ENCODE data around the gene ABCF2. TPM values are rescaled to one million over a fixed set of nuclear protein-coding genes. Genes with fewer than 3 reads are reported as not detected.

Gene ABCF2
- total and polyA plus RNA-seq, 5 donors from 2014 or later, result 16.3 to 31.4 (median 29.4) TPM

DNA sequence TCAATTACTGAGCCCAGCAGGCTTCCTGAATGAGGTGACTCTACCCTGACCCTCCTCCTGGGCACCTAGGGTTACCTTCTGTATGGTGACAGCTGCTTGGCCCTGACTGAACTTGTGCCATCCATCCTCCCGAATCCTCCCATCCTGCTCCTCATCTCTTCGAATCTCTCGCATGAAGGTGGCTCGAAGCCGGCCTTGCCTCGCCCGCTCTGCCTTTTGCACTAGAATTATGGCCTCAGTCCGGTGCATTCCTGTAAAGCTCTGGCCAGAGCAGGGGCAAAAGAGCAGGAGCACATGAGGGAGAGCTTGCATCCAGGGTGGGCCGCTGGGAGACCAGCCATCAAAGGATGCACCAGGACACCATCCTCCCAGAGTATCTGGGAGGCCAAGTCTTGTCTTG, 24.2 kb downstream of the ABCF2 start:
- DNase-seq, result no peak
- no peaks in the 10 kb centered on the region for H3K9me3 Mint-ChIP-seq
- peaks cover 11% of the 10 kb centered on the region for H3K27me3 Mint-ChIP-seq
- no peaks in the 10 kb centered on the region for H3K36me3 ChIP-seq (ENCODE audit: control insufficient read depth, insufficient read depth, low read length)
- H3K27ac ChIP-seq (ENCODE audit: insufficient read depth, low read length, poor library complexity, severe bottlenecking), result no peak overlapping the region
- H3K4me3 Mint-ChIP-seq, result no peak overlapping the region
- H3K9me3 ChIP-seq (ENCODE audit: control insufficient read depth in 2 of 2, low read length in 2 of 2), result no peaks in the 10 kb centered on the region
- H3K4me1 Mint-ChIP-seq, result peaks cover 10 to 20% (median 14%) of the 10 kb centered on the region in 4 donors
- no peaks in the 10 kb centered on the region for H3K27me3 ChIP-seq (ENCODE audit: control insufficient read depth, insufficient read depth, low read length)
- no peak overlapping the region for H3K27ac Mint-ChIP-seq
- no peak for ATAC-seq (ENCODE audit: low read depth in 2 of 2)
- H3K4me3 ChIP-seq (ENCODE audit: low read depth, low read length), result no peak overlapping the region
- H3K36me3 Mint-ChIP-seq, result no peaks in the 10 kb centered on the region
- H3K4me1 ChIP-seq (ENCODE audit: control insufficient read depth, insufficient read depth, low read length, poor library complexity, severe bottlenecking), result peaks cover 15% of the 10 kb centered on the region

DNA sequence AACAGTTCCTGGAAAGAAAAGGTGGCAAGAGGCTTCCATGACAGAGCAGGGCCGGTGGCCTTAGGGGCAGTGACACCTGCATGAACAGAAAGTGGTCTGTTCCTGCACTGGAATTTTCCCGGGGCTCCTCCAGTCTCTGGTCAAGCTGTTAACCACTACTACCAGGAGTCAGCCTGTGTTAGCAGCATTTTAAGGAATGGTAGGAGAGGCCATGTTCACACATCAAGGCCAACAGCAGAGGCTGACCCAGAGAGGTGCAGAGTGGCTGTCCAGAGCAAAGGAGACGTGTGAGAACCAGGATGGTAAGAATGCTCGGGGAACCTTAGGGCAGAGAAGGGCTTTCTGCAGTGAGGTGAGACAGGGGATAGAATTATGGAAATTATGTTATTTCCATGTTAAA, 25.3 kb downstream of the ABCF2 start:
- H3K4me3 Mint-ChIP-seq, result no peak overlapping the region
- peaks cover 9% of the 10 kb centered on the region for H3K27me3 Mint-ChIP-seq

DNA sequence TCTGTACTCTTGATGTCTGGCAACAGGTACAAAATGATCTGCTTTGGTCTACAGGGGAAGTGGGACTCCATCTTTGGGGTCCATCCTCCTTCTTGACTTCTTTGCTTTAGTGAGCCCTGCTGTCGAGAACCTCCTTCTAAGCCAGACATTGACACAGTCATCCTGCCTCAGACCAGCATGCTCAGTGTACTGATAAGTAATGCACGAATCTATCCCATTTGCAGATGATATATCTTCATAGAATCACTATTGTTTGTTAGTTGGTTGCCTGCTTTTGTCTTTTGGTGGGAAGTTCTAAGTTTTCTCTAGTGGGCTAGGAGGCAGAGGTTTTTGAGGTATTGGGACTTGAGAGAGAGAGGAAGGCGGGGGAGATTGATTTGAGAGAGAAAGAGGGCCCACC, 25.7 kb downstream of the ABCF2 start:
- peak overlapping the region in 1 of 3 donors; percentile 1 for H3K27ac Mint-ChIP-seq
- peaks cover under 1% of the 10 kb centered on the region for H3K4me1 ChIP-seq (ENCODE audit: control insufficient read depth, insufficient read depth, low read length, poor library complexity, severe bottlenecking)

More for the DNA sequence above, 25.3 kb downstream of the ABCF2 start:
- Mint-ChIP-seq H3K36me3 (no peaks in the 10 kb centered on the region), H3K27ac (no peak overlapping the region), H3K4me1 (peaks cover 2 to 10% (median 5%) of the 10 kb centered on the region in 4 donors), H3K9me3 (no peaks in the 10 kb centered on the region)
- no peak for DNase-seq
- no peaks in the 10 kb centered on the region for H3K36me3 ChIP-seq (ENCODE audit: control insufficient read depth, insufficient read depth, low read length)
- H3K4me1 ChIP-seq (ENCODE audit: control insufficient read depth, insufficient read depth, low read length, poor library complexity, severe bottlenecking), result peaks cover 4% of the 10 kb centered on the region
- ATAC-seq (ENCODE audit: low read depth in 2 of 2), result no peak
- no peaks in the 10 kb centered on the region for H3K27me3 ChIP-seq (ENCODE audit: control insufficient read depth, insufficient read depth, low read length)
- no peak overlapping the region for H3K27ac ChIP-seq (ENCODE audit: insufficient read depth, low read length, poor library complexity, severe bottlenecking)
- H3K4me3 ChIP-seq (ENCODE audit: low read depth, low read length), result no peak overlapping the region
- no peaks in the 10 kb centered on the region for H3K9me3 ChIP-seq (ENCODE audit: control insufficient read depth in 2 of 2, low read length in 2 of 2)

DNA sequence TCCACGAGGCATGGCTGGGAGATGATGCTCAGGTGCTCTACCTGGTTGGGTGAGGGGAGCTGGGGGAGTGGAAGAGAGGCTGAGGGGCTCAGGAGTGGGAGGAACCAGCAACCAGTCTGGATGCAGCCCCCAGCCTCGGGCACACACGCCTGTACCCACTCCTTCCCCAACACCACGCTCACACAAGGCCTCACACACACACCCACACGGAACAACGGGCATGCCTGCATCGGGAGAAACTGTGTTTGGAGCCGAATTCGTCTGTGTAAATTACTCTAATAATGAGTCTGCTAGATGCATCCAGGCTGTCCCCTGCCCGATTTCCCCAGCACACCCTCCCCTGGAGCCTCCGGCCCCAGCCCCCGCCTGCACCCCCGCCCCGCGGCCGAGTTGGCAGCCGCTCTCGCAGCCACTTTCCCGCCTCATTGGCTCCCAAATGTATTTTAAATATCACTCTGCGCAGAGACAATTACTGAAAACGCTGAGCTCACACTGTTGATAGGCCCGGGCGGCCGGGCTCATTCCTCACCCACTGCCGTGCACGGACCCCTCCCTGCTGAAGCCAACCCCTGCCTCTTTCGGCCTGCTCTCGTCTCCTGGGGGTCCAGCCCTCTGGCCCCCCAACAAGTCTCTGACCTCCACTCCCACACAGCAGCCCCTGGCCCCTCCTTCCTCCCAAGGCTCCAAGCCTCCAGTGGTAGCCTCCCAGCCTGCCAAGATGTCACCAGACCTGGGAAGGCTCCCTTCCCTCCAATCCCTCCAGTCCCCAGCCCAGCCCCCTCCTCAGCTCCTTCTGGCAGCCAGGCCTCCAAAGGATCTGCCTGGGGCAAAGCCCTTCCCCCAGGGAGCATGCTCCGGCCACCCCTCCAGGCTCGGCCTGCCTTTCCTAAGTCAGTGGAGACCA, 27.8 kb downstream of the ABCF2 start:
- ATAC-seq (ENCODE audit: low read depth in 2 of 2) (no peak), DNase-seq (no peak)
- H3K27ac ChIP-seq (ENCODE audit: insufficient read depth, low read length, poor library complexity, severe bottlenecking), result no peak overlapping the region
- no peaks in the 10 kb centered on the region for H3K36me3 ChIP-seq (ENCODE audit: control insufficient read depth, insufficient read depth, low read length)
- no peaks in the 10 kb centered on the region for H3K9me3 ChIP-seq (ENCODE audit: control insufficient read depth in 2 of 2, low read length in 2 of 2)
- Mint-ChIP-seq H3K27ac (no peak overlapping the region), H3K4me1 (no peaks in the 10 kb centered on the region), H3K36me3 (no peaks in the 10 kb centered on the region), H3K4me3 (no peak overlapping the region), H3K27me3 (peaks cover 17% of the 10 kb centered on the region), H3K9me3 (peaks cover 0 to 2% (median 0%) of the 10 kb centered on the region in 7 donors)
- H3K4me1 ChIP-seq (ENCODE audit: control insufficient read depth, insufficient read depth, low read length, poor library complexity, severe bottlenecking), result no peaks in the 10 kb centered on the region
- no peaks in the 10 kb centered on the region for H3K27me3 ChIP-seq (ENCODE audit: control insufficient read depth, insufficient read depth, low read length)
- no peak overlapping the region for H3K4me3 ChIP-seq (ENCODE audit: low read depth, low read length)

More for the DNA sequence above, 25.7 kb downstream of the ABCF2 start:
- Mint-ChIP-seq H3K36me3 (no peaks in the 10 kb centered on the region), H3K4me1 (peaks cover 0 to 6% (median 2%) of the 10 kb centered on the region in 4 donors), H3K9me3 (no peaks in the 10 kb centered on the region), H3K27me3 (peaks cover 5% of the 10 kb centered on the region), H3K4me3 (no peak overlapping the region)
- no peak overlapping the region for H3K4me3 ChIP-seq (ENCODE audit: low read depth, low read length)
- ATAC-seq (ENCODE audit: low read depth in 2 of 2) (no peak), DNase-seq (no peak)
- H3K27ac ChIP-seq (ENCODE audit: insufficient read depth, low read length, poor library complexity, severe bottlenecking), result no peak overlapping the region
- no peaks in the 10 kb centered on the region for H3K9me3 ChIP-seq (ENCODE audit: control insufficient read depth in 2 of 2, low read length in 2 of 2)
- no peaks in the 10 kb centered on the region for H3K27me3 ChIP-seq (ENCODE audit: control insufficient read depth, insufficient read depth, low read length)
- H3K36me3 ChIP-seq (ENCODE audit: control insufficient read depth, insufficient read depth, low read length), result no peaks in the 10 kb centered on the region

DNA sequence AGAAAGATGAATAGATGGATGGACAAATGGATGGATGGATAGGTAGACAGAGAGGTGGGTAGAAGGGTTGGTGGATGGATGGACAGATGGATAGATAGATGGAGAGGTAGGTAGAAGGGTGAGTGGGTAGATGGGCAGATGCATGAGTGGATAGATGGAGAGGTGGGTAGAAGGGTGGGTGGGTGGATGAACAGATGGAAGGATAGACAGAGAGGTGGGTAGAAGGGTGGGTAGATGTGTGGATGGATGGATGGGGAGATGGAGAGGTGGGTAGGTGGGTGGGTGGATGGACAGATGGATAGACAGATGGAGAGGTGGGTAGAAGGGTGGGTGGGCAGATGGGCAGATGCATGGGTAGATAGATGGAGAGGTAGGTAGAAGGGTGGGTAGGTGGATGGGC, 29.1 kb downstream of the ABCF2 start:
- Histone ChIP-seq H3K27ac (ENCODE audit: insufficient read depth, low read length, poor library complexity, severe bottlenecking) (no peak overlapping the region), H3K36me3 (ENCODE audit: control insufficient read depth, insufficient read depth, low read length) (no peaks in the 10 kb centered on the region), H3K4me3 (ENCODE audit: low read depth, low read length) (no peak overlapping the region), H3K27me3 (ENCODE audit: control insufficient read depth, insufficient read depth, low read length) (no peaks in the 10 kb centered on the region), H3K4me1 (ENCODE audit: control insufficient read depth, insufficient read depth, low read length, poor library complexity, severe bottlenecking) (no peaks in the 10 kb centered on the region), H3K9me3 (ENCODE audit: control insufficient read depth in 2 of 2, low read length in 2 of 2) (no peaks in the 10 kb centered on the region)
- H3K4me3 Mint-ChIP-seq, result no peak overlapping the region
- ATAC-seq (ENCODE audit: low read depth in 2 of 2), result no peak
- no peaks in the 10 kb centered on the region for H3K4me1 Mint-ChIP-seq
- H3K27ac Mint-ChIP-seq, result no peak overlapping the region
- H3K27me3 Mint-ChIP-seq, result peaks cover 17% of the 10 kb centered on the region
- no peak for DNase-seq
- peaks cover 0 to 2% (median 0%) of the 10 kb centered on the region in 7 donors for H3K9me3 Mint-ChIP-seq
- H3K36me3 Mint-ChIP-seq, result no peaks in the 10 kb centered on the region

DNA sequence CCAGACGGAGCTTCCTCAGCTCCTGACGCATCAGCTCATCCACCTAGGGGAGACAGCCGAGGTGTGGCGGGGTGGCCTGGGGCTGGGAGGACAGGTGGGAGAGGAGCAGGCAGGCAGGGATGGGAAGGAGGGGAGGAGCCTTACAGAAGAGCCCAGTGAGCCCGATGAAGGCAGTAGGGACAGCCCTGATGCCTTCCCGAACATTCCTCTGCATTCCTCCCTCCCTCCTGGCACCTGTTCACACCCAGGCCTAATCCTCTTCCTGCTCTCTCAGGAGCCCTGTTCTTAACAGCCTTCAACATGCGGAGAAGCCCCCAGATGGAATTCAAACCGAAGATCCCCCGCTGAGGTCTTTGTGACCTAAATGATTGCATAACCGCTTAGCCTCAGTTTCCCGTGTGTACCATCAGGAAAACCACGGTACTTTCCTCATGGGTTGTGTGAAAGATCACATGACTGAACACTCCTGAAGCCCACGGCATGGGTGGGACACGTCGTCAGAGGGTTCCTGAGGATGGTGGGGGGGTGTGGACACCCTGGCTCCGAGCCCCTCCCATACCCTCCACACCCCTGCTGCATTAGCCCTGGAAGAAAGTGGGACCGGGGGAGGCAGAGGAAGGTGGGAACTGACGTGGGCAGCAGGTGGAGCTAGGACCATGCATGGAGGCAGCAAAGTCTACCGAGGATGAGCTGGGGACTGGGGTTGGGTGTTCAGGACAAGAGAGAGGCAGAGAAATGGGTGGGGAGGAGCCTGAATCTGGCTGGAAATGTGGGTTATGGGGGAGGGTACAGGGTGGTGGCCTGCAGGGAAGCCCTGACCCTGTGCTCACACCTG, 31.2 kb downstream of the ABCF2 start:
- H3K36me3 ChIP-seq (ENCODE audit: control insufficient read depth, insufficient read depth, low read length), result no peaks in the 10 kb centered on the region
- no peak overlapping the region for H3K4me3 Mint-ChIP-seq
- H3K27me3 Mint-ChIP-seq, result peaks cover 12% of the 10 kb centered on the region
- H3K4me1 ChIP-seq (ENCODE audit: control insufficient read depth, insufficient read depth, low read length, poor library complexity, severe bottlenecking), result no peaks in the 10 kb centered on the region
- H3K9me3 ChIP-seq (ENCODE audit: control insufficient read depth in 2 of 2, low read length in 2 of 2), result no peaks in the 10 kb centered on the region
- DNase-seq, result no peak
- ATAC-seq (ENCODE audit: low read depth in 2 of 2), result no peak
- peaks cover 0 to 2% (median 0%) of the 10 kb centered on the region in 7 donors for H3K9me3 Mint-ChIP-seq
- no peaks in the 10 kb centered on the region for H3K27me3 ChIP-seq (ENCODE audit: control insufficient read depth, insufficient read depth, low read length)
- H3K27ac Mint-ChIP-seq, result no peak overlapping the region
- H3K4me1 Mint-ChIP-seq, result no peaks in the 10 kb centered on the region
- H3K36me3 Mint-ChIP-seq, result no peaks in the 10 kb centered on the region
- H3K27ac ChIP-seq (ENCODE audit: insufficient read depth, low read length, poor library complexity, severe bottlenecking), result no peak overlapping the region
- H3K4me3 ChIP-seq (ENCODE audit: low read depth, low read length), result no peak overlapping the region

DNA sequence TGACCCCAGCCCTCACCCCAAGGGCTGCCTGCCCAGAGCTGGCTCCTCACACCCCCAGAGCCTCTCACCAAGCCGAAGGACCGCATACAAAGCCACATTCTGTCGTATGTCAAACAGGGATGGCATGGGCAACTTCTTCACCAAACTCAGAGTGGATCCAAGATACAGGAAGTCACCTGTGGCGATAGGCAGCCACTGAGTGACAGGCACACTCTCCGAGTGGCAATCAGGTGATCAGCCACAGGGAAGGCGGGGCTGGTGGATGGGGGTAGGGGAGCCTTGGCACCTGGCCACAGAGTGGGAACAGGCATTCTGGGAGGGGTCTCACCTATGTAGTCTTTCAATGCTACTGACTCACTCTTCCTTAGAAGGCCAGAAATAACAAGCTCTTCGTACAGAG, 32.8 kb downstream of the ABCF2 start:
- no peak overlapping the region for H3K4me3 ChIP-seq (ENCODE audit: low read depth, low read length)
- H3K4me1 ChIP-seq (ENCODE audit: control insufficient read depth, insufficient read depth, low read length, poor library complexity, severe bottlenecking), result no peaks in the 10 kb centered on the region
- Mint-ChIP-seq H3K4me1 (no peaks in the 10 kb centered on the region), H3K36me3 (no peaks in the 10 kb centered on the region), H3K27me3 (peaks cover 20% of the 10 kb centered on the region), H3K27ac (peak overlapping the region in 1 of 3 donors; percentile 23), H3K9me3 (peaks cover 0 to 2% (median 0%) of the 10 kb centered on the region in 7 donors), H3K4me3 (no peak overlapping the region)
- H3K36me3 ChIP-seq (ENCODE audit: control insufficient read depth, insufficient read depth, low read length), result no peaks in the 10 kb centered on the region
- no peak overlapping the region for H3K27ac ChIP-seq (ENCODE audit: insufficient read depth, low read length, poor library complexity, severe bottlenecking)
- DNase-seq, result no peak
- no peaks in the 10 kb centered on the region for H3K9me3 ChIP-seq (ENCODE audit: control insufficient read depth in 2 of 2, low read length in 2 of 2)
- H3K27me3 ChIP-seq (ENCODE audit: control insufficient read depth, insufficient read depth, low read length), result peaks cover 2% of the 10 kb centered on the region
- ATAC-seq (ENCODE audit: low read depth in 2 of 2), result no peak
